OCI-LY1 (cell line): ENCODE results near the gene NR1H2.

Source experiments
- CTCF ChIP-seq: fragments of 200-600 bp; sonication (generic), shearing (Covaris generic); IDR thresholded peaks from 2 replicates; pipeline ENCODE4 v1.5.1; 2017; ENCODE audit warnings: mild to moderate bottlenecking, antibody characterized with exemption, low read length, moderate library complexity, mixed read lengths
- EZH2 ChIP-seq: fragments of 200-600 bp; sonication (generic), shearing (Covaris generic); IDR thresholded peaks from 2 replicates; pipeline ENCODE4 v1.8.0; 2017; ENCODE audit warnings: borderline replicate concordance, mixed run types, mild to moderate bottlenecking, antibody characterized with exemption, low read length, moderate library complexity, mixed read lengths

GRCh38 chr19:50331994-50332243 lies 44.3 kb upstream of the NR1H2 start:
- TF ChIP-seq CTCF (no peak), EZH2 (no peak)
